Neuronal stem cell (in vitro differentiated cells): ENCODE measurements around the gene ATXN7L3.

Experiments
- DNase-seq: peaks from one replicate; pipeline ENCODE4 v3.0.0-alpha.2; 2013; ENCODE audit warnings: low spot score
- H2AFZ ChIP-seq: one replicate; pipeline ENCODE4 v1.6.1; 2013; ENCODE audit warnings: mild to moderate bottlenecking, low read length, inconsistent platforms
- H2AK5ac ChIP-seq: 2 replicates; pipeline ENCODE4 v1.6.1; 2013; ENCODE audit warnings: low read depth, mild to moderate bottlenecking, inconsistent platforms, low read length, moderate library complexity, mixed read lengths
- H2BK120ac ChIP-seq: 2 replicates; pipeline ENCODE4 v1.6.1; 2013; ENCODE audit warnings: low read depth, mild to moderate bottlenecking, inconsistent platforms, low read length, moderate library complexity, mixed read lengths
- H2BK12ac ChIP-seq: one replicate; pipeline ENCODE4 v1.6.1; 2013; ENCODE audit warnings: low read length, inconsistent platforms
- H2BK15ac ChIP-seq: 2 replicates; pipeline ENCODE4 v1.6.1; 2013; ENCODE audit warnings: mild to moderate bottlenecking, low read length, inconsistent platforms, mixed read lengths
- H2BK5ac ChIP-seq: one replicate; pipeline ENCODE4 v1.6.1; 2013; ENCODE audit warnings: inconsistent platforms, mild to moderate bottlenecking, low read length, moderate library complexity
- H3K14ac ChIP-seq: one replicate; pipeline ENCODE4 v1.6.1; 2013; ENCODE audit warnings: low read length, inconsistent platforms
- H3K18ac ChIP-seq: 2 replicates; pipeline ENCODE4 v1.6.1; 2013; ENCODE audit warnings: low read length, inconsistent platforms
- H3K23ac ChIP-seq: 2 replicates; pipeline ENCODE4 v1.6.1; 2013; ENCODE audit warnings: low read depth, mild to moderate bottlenecking, mixed read lengths, low read length, inconsistent platforms; ENCODE audit not compliant: poor library complexity
- H3K27ac ChIP-seq: replicated peaks from 3 replicates; pipeline ENCODE4 v1.5.1; 2013; ENCODE audit warnings: low read length, inconsistent platforms
- H3K27me3 ChIP-seq, 3 experiments: 2 replicates each; pipeline ENCODE4 v1.6.1; 2013; ENCODE audit warnings: low read length in 3 of 3, mild to moderate bottlenecking in 2 of 3, inconsistent platforms in 1 of 3, low read depth in 1 of 3, mixed read lengths in 1 of 3, moderate library complexity in 1 of 3; ENCODE audit not compliant: control insufficient read depth in 3 of 3, insufficient read depth in 3 of 3
- H3K36me3 ChIP-seq, 2 donors: replicated peaks in 1 of 2; 2 replicates each; pipeline ENCODE4 v1.6.1; 2013; ENCODE audit warnings: low read length in 2 of 2; ENCODE audit not compliant: control insufficient read depth in 2 of 2, insufficient read depth in 2 of 2
- H3K4ac ChIP-seq: 2 replicates; pipeline ENCODE4 v1.6.1; 2013; ENCODE audit warnings: inconsistent platforms, mild to moderate bottlenecking, low read length, moderate library complexity
- H3K4me1 ChIP-seq, 2 donors: 1 replicate in 1 of 2; 2 replicates in 1 of 2; pipeline ENCODE4 v1.6.1; 2013; ENCODE audit warnings: low read length in 2 of 2, low read depth in 1 of 2; ENCODE audit not compliant: control insufficient read depth in 2 of 2, insufficient read depth in 1 of 2
- H3K4me2 ChIP-seq: one replicate; pipeline ENCODE4 v1.6.1; 2013; ENCODE audit warnings: mild to moderate bottlenecking, low read length, inconsistent platforms; ENCODE audit not compliant: insufficient read depth, poor library complexity, severe bottlenecking
- H3K4me3 ChIP-seq, 2 donors: 2 replicates each; pipeline ENCODE4 v1.5.1; 2013; ENCODE audit warnings: low read length in 2 of 2, mild to moderate bottlenecking in 2 of 2, inconsistent platforms in 1 of 2, moderate library complexity in 1 of 2
- H3K79me1 ChIP-seq: one replicate; pipeline ENCODE4 v1.6.1; 2013; ENCODE audit warnings: low read depth, mild to moderate bottlenecking, inconsistent platforms, low read length, moderate library complexity
- H3K9ac ChIP-seq: one replicate; pipeline ENCODE4 v1.6.1; 2013; ENCODE audit warnings: mild to moderate bottlenecking, low read depth, low read length, inconsistent platforms; ENCODE audit not compliant: poor library complexity
- H3K9me3 ChIP-seq, 2 donors: replicated peaks in 1 of 2; 2 replicates each; pipeline versions ENCODE3 to v1.6.1; 2013; ENCODE audit warnings: low read length in 2 of 2, mild to moderate bottlenecking in 2 of 2, inconsistent platforms in 1 of 2, low read depth in 1 of 2, mixed read lengths in 1 of 2, moderate library complexity in 1 of 2; ENCODE audit not compliant: control insufficient read depth in 2 of 2, insufficient read depth in 1 of 2
- H4K8ac ChIP-seq: one replicate; pipeline ENCODE4 v1.6.1; 2013; ENCODE audit warnings: low read depth, mild to moderate bottlenecking, inconsistent platforms, low read length, moderate library complexity
- H4K91ac ChIP-seq: one replicate; pipeline ENCODE4 v1.6.1; 2013; ENCODE audit warnings: low read length, low read depth, mild to moderate bottlenecking, inconsistent platforms; ENCODE audit not compliant: poor library complexity
- WGBS, 2 donors: extraction: QIAGEN DNeasy Blood & Tissue Kit; methylation state at CpG; one replicate each; pipeline ENCODE4 v1.1.7; 2013; ENCODE audit warnings: missing lambda C conversion rate in 2 of 2, mixed read lengths in 1 of 2; ENCODE audit not compliant: insufficient read length in 2 of 2, insufficient replicate concordance in 1 of 2; ENCODE audit errors: extremely low coverage in 2 of 2; 5-methylcytosine and 5-hydroxymethylcytosine counted together

The ATXN7L3 gene

GRCh38 chr17:44207743-44208142 is 8.1 kb upstream of the ATXN7L3 start:
- no peak overlapping the region for H3K4me3 ChIP-seq
- H3K4me2 ChIP-seq = no peak overlapping the region
- H3K4me1 ChIP-seq = peaks cover 2% of the 10 kb centered on the region in 2 donors
- H3K18ac ChIP-seq = no peak overlapping the region
- no peak overlapping the region for H3K9ac ChIP-seq
- H4K91ac ChIP-seq = no peak overlapping the region
- DNase-seq = no peak
- H2BK5ac ChIP-seq = no peak overlapping the region
- no CpG with 5 or more reads among the region's 5 CpGs for WGBS, 2 donors
- H3K9me3 ChIP-seq = peaks cover 0 to 1% of the 10 kb centered on the region in 2 donors
- H4K8ac ChIP-seq = no peak overlapping the region
- H2BK12ac ChIP-seq = no peak overlapping the region
- no peak overlapping the region for H2AFZ ChIP-seq
- H3K23ac ChIP-seq = no peak overlapping the region
- H3K14ac ChIP-seq = no peak overlapping the region
- H2BK15ac ChIP-seq = no peak overlapping the region
- H3K36me3 ChIP-seq = peaks cover 33 to 63% of the 10 kb centered on the region in 2 donors
- no peak overlapping the region for H3K4ac ChIP-seq
- H2AK5ac ChIP-seq = no peak overlapping the region
- peaks cover 7% of the 10 kb centered on the region for H3K79me1 ChIP-seq
- H3K27ac ChIP-seq = no peak overlapping the region
- H3K27me3 ChIP-seq = no peaks in the 10 kb centered on the region
- H2BK120ac ChIP-seq = no peak overlapping the region

- H3K79me1 ChIP-seq = peaks cover 4% of the 10 kb centered on the region
- no peak overlapping the region for H3K4me2 ChIP-seq
- no peak overlapping the region for H3K14ac ChIP-seq
- 100% methylated on average over 2 of the region's 17 CpGs; no CpG with 5 or more reads in 1 of the 2 donors for WGBS, 2 donors
- no peak overlapping the region for H4K8ac ChIP-seq
- no peak overlapping the region for H2BK15ac ChIP-seq
- H3K4me3 ChIP-seq = no peak overlapping the region
- H3K27ac ChIP-seq = no peak overlapping the region
- no peak overlapping the region for H4K91ac ChIP-seq
- no peak overlapping the region for H2BK12ac ChIP-seq
- H3K4ac ChIP-seq = no peak overlapping the region
- no peak for DNase-seq
- no peak overlapping the region for H2AK5ac ChIP-seq
- no peak overlapping the region for H2BK5ac ChIP-seq
- no peak overlapping the region for H3K18ac ChIP-seq
- peaks cover 0 to 1% of the 10 kb centered on the region in 2 donors for H3K9me3 ChIP-seq
- H3K36me3 ChIP-seq = peaks cover 33 to 59% of the 10 kb centered on the region in 2 donors
- no peak overlapping the region for H3K9ac ChIP-seq
- H2AFZ ChIP-seq = no peak overlapping the region
- H3K23ac ChIP-seq = no peak overlapping the region
- H2BK120ac ChIP-seq = no peak overlapping the region
- peaks cover 2% of the 10 kb centered on the region in 2 donors for H3K4me1 ChIP-seq
- no peaks in the 10 kb centered on the region for H3K27me3 ChIP-seq
Measured at GRCh38 chr17:44207319-44207718, 7.6 kb upstream of the ATXN7L3 start.

- Histone ChIP-seq H3K4me2 (no peak overlapping the region), H3K18ac (no peak overlapping the region), H3K27me3 (no peaks in the 10 kb centered on the region), H3K14ac (no peak overlapping the region), H3K4me3 (no peak overlapping the region), H3K4me1 (peaks cover 2% of the 10 kb centered on the region in 2 donors), H3K23ac (no peak overlapping the region), H3K79me1 (peaks cover 4% of the 10 kb centered on the region), H3K27ac (no peak overlapping the region), H2AFZ (no peak overlapping the region), H2BK120ac (no peak overlapping the region), H2BK5ac (no peak overlapping the region), H3K9me3 (peaks cover 0 to 1% of the 10 kb centered on the region in 2 donors), H2BK12ac (no peak overlapping the region), H2AK5ac (no peak overlapping the region), H3K9ac (no peak overlapping the region), H4K91ac (no peak overlapping the region), H3K36me3 (peaks cover 33 to 55% of the 10 kb centered on the region in 2 donors), H4K8ac (no peak overlapping the region), H3K4ac (no peak overlapping the region), H2BK15ac (no peak overlapping the region)
- DNase-seq = no peak
- no CpG with 5 or more reads among the region's 6 CpGs for WGBS, 2 donors
Measured at GRCh38 chr17:44206825-44207155, 7.1 kb upstream of the ATXN7L3 start.

- no peak overlapping the region for H2AK5ac ChIP-seq
- no peak overlapping the region for H3K4me2 ChIP-seq
- no peak overlapping the region for H4K8ac ChIP-seq
- H3K18ac ChIP-seq = no peak overlapping the region
- H3K14ac ChIP-seq = no peak overlapping the region
- H3K4me3 ChIP-seq = no peak overlapping the region
- H2AFZ ChIP-seq = no peak overlapping the region
- no peak for DNase-seq
- H3K4ac ChIP-seq = no peak overlapping the region
- no peak overlapping the region for H2BK120ac ChIP-seq
- no peak overlapping the region for H2BK5ac ChIP-seq
- H3K4me1 ChIP-seq = peaks cover 2% of the 10 kb centered on the region in 2 donors
- peaks cover 27 to 49% of the 10 kb centered on the region in 2 donors for H3K36me3 ChIP-seq
- H3K23ac ChIP-seq = no peak overlapping the region
- H3K79me1 ChIP-seq = peaks cover 4% of the 10 kb centered on the region
- no peak overlapping the region for H4K91ac ChIP-seq
- peaks cover 0 to 1% of the 10 kb centered on the region in 2 donors for H3K9me3 ChIP-seq
- H2BK12ac ChIP-seq = no peak overlapping the region
- no CpG with 5 or more reads among the region's 13 CpGs for WGBS, 2 donors
- peak overlapping the region; percentile 9 for H3K9ac ChIP-seq
- H3K27me3 ChIP-seq = no peaks in the 10 kb centered on the region
- H2BK15ac ChIP-seq = no peak overlapping the region
- no peak overlapping the region for H3K27ac ChIP-seq
Measured at GRCh38 chr17:44205962-44206824, 6.5 kb upstream of the ATXN7L3 start.
